Neural progenitor cell (in vitro differentiated cells): Measurements from ENCODE around the gene MAPK1.
"Not testable (repeated sequence)": the region's sequence is repeated elsewhere in the genome, so short reads cannot be mapped to it uniquely, and the experiment has no call there.

Source experiments
- EZH2 ChIP-seq: fragments of 200-600 bp; sonication (generic); IDR thresholded peaks from 2 replicates; pipeline ENCODE4 v1.6.1; 2017; ENCODE audit warnings: antibody characterized with exemption, mild to moderate bottlenecking, moderate library complexity
- TF ChIP-seq, protein P1 (sequence below): fragments of 200-600 bp; sonication (generic); IDR thresholded peaks from 2 replicates; pipeline ENCODE4 v1.5.1; 2017; ENCODE audit warnings: antibody characterized with exemption, mild to moderate bottlenecking

DNA sequence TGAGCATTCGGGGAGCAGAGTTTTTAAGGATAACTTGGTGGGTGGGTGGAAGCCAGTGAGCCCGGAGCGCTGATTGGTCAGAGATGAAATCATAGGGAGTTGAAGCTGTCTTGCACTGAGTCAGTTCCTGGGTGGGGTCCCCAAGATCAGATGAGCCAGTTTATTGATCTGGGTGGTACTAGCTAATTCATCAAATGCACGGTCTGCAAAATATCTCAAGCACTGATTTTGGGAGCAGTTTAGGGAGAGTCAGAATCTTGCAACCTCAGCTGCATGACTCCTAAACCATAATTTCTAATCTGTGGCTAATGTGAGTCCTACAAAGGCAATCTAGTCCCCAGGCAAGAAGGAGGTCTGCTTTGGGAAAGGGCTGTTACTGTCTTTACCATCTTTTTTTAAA lies 42.9 kb upstream of the MAPK1 start:
- TF ChIP-seq, protein P1, sequence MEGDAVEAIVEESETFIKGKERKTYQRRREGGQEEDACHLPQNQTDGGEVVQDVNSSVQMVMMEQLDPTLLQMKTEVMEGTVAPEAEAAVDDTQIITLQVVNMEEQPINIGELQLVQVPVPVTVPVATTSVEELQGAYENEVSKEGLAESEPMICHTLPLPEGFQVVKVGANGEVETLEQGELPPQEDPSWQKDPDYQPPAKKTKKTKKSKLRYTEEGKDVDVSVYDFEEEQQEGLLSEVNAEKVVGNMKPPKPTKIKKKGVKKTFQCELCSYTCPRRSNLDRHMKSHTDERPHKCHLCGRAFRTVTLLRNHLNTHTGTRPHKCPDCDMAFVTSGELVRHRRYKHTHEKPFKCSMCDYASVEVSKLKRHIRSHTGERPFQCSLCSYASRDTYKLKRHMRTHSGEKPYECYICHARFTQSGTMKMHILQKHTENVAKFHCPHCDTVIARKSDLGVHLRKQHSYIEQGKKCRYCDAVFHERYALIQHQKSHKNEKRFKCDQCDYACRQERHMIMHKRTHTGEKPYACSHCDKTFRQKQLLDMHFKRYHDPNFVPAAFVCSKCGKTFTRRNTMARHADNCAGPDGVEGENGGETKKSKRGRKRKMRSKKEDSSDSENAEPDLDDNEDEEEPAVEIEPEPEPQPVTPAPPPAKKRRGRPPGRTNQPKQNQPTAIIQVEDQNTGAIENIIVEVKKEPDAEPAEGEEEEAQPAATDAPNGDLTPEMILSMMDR, result not testable (repeated sequence)
- TF ChIP-seq EZH2, result not testable (repeated sequence)
